Measurements from ENCODE around the gene AGAP1.

DNA sequence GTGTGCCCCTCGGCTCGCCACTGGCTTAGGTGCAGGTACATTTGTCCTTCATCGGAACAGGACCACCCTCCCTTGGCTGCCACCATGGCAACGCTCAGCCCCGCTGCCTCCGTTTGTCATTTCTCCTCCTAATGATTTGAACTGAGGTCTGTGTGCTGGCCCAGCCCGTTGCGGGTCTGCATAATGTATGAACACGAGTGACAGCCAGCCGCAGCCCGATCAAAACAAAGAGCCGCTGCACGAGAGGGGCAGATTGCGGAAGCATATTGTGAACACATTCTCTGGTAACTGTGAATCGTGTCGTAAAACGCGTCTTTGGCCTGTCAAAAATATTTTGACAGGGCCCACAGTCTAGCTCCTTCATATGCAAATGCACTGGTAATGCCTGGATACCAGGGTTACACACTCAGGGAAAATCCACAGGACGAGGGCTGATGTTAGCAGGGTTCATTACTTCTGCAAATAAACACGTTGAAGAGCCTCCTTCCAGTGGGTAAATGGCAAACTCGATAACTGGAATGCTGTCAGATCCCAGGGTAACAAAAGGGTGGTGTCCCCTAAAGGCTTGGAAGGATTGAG is 137.0 kb downstream of the AGAP1 start:
- TF ChIP-seq, protein P1, sequence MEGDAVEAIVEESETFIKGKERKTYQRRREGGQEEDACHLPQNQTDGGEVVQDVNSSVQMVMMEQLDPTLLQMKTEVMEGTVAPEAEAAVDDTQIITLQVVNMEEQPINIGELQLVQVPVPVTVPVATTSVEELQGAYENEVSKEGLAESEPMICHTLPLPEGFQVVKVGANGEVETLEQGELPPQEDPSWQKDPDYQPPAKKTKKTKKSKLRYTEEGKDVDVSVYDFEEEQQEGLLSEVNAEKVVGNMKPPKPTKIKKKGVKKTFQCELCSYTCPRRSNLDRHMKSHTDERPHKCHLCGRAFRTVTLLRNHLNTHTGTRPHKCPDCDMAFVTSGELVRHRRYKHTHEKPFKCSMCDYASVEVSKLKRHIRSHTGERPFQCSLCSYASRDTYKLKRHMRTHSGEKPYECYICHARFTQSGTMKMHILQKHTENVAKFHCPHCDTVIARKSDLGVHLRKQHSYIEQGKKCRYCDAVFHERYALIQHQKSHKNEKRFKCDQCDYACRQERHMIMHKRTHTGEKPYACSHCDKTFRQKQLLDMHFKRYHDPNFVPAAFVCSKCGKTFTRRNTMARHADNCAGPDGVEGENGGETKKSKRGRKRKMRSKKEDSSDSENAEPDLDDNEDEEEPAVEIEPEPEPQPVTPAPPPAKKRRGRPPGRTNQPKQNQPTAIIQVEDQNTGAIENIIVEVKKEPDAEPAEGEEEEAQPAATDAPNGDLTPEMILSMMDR (IDR thresholded peaks at IDR 0.05) = no peak
- no peak for TF ChIP-seq BHLHE40 (IDR thresholded peaks at IDR 0.05; ENCODE audit: low read depth, low read length)
- TF ChIP-seq ESRRA (IDR thresholded peaks at IDR 0.05; ENCODE audit: borderline replicate concordance, low read length) = no peak
- no peak for TF ChIP-seq EP300 (IDR thresholded peaks at IDR 0.05)
- TF ChIP-seq, protein P2, sequence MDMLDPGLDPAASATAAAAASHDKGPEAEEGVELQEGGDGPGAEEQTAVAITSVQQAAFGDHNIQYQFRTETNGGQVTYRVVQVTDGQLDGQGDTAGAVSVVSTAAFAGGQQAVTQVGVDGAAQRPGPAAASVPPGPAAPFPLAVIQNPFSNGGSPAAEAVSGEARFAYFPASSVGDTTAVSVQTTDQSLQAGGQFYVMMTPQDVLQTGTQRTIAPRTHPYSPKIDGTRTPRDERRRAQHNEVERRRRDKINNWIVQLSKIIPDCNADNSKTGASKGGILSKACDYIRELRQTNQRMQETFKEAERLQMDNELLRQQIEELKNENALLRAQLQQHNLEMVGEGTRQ (IDR thresholded peaks at IDR 0.05) = no peak
- no peak for TF ChIP-seq RAD21 (conservative IDR thresholded peaks at IDR 0.05 in 1 of 2, IDR thresholded peaks at IDR 0.05 in 1 of 2)
- no peak for TF ChIP-seq POLR2AphosphoS2 (conservative IDR thresholded peaks at IDR 0.05; ENCODE audit: low read length)
- TF ChIP-seq, protein P3, sequence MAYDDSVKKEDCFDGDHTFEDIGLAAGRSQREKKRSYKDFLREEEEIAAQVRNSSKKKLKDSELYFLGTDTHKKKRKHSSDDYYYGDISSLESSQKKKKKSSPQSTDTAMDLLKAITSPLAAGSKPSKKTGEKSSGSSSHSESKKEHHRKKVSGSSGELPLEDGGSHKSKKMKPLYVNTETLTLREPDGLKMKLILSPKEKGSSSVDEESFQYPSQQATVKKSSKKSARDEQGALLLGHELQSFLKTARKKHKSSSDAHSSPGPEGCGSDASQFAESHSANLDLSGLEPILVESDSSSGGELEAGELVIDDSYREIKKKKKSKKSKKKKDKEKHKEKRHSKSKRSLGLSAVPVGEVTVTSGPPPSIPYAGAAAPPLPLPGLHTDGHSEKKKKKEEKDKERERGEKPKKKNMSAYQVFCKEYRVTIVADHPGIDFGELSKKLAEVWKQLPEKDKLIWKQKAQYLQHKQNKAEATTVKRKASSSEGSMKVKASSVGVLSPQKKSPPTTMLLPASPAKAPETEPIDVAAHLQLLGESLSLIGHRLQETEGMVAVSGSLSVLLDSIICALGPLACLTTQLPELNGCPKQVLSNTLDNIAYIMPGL (CRISPR knock-in tag; IDR thresholded peaks at IDR 0.05; ENCODE audit: borderline replicate concordance) = no peak
- TF ChIP-seq, protein P4, sequence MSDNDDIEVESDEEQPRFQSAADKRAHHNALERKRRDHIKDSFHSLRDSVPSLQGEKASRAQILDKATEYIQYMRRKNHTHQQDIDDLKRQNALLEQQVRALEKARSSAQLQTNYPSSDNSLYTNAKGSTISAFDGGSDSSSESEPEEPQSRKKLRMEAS (IDR thresholded peaks at IDR 0.05) = no peak

Data from A549 (cell line).